Measurements from ENCODE around the gene NOVA1.

DNA sequence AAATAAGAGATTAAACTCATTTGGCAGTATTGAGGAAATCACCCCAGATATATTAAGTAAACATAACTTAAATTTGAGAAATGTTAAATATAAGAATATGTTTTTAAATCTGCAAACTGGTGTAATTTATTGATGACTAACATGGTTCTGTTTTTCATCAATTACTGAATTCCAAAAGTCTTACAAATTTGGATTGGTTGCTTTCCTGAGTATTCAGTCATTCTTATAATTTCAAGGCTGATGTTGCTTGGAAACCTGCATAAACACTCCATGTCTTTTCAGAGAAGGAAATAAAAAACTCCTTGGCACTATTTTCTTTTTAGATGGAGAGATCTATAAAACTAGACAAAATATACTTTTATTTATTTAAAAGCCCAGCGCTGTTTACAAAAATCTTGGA lies 71.7 kb downstream of the NOVA1 start:
- TF ChIP-seq POLR2AphosphoS5 (IDR thresholded peaks at IDR 0.05; ENCODE audit: borderline replicate concordance, low read depth, low read length) (no peak), EZH2 (IDR thresholded peaks at IDR 0.05) (no peak)
